Raji (cell line): ENCODE measurements around the gene RPL31.

Experiments used
- POLR2A ChIP-seq: IDR thresholded peaks from 2 replicates; pipeline ENCODE4 v1.6.1; 2011; ENCODE audit warnings: low read depth, low read length, control low read depth; ENCODE audit not compliant: insufficient read depth

RPL31 gene

DNA sequence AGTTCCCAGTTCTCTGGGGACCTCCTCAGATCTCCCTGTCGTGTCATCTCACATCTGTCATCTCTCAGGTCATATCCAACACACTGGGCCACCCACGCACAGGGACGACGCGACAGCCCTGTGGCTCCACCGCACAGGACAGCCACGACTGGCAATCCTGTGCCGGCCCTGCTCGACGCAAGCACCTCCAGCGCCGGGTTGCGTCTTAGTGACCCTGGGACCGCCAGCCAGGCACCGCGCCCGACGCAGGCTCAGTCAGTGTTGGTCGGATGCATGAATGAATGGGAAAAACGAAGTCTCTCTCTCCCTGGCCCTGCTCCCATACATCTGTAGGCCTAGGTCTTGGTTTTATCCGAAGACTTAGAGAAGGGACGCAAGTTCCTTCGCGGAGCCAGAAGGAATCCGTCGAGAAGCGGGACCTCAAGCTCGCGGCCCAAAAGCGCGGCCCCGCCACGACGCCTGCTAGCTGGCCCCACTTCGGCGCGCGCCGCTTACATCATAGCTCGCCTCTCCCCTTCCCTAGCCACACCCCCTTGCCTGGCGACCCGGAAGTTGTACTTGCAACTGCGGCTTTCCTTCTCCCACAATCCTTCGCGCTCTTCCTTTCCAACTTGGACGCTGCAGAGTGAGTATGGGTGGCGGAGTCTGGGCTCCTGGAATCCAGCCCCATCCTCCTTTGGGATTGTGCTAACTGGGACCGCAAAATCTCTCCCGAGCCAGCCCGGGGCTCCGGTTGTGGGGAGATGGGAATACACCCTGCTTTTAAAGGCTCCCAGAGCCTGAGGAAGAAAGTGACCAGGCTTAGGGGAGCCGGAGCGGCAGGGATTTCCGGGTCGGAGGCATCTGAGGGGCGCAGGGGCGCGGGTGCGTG, at the start of gene RPL31:
Gene RPL31 (plus strand): TSS at position 599 of the 871 bp plus-strand sequence. CDS start 413 bp downstream, outside the sequence.
- TF ChIP-seq POLR2A: peak; percentile 98

DNA sequence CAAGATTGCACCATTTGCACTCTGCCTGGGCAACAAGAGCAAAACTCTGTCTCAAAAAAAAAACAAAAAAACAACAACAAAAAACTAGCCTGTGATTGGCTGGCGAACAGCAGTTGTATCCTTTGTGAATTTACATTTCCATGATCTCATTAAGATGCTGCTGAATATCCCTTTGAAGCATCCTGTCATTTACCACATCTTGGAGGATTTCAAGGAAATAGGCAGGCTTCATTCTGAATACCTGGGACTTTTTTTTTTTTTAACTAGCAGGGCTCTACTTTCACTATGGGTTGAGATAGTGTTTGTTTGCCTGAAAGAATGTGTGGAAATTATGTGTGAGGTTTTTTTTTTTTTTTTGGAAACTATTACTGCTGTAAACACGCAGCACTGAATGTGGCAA, 49.6 kb upstream of the RPL31 start:
- no peak for TF ChIP-seq POLR2A

DNA sequence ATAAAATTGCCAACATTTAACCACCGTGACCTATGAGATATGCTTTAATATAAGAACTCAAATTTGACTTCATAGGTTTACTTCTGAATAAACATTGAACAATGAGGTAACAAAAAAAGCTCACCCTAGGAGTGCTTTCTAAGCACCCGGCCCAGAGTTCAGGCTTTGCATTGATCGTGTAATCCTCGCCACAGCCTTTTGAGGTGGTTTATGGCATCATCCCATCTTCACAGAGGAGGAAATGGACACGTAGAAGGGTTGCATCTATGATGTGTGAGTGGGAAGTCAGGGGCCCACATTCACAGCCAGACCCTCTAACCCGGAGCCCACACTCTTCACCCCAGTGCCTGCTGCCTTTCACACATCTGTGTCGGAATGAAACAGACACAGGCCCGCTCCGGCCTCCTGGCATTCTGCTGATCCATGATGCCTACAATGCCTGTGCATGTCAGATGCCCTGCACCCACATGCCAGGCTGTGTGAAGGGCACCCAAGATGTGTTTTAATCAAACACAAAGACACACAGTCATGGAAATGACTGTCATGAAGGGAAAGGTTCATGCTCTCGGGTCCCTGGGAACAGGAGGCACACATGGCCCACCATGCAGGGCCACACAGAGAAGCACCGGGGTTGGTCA, 48.6 kb upstream of the RPL31 start:
- no peak for TF ChIP-seq POLR2A

DNA sequence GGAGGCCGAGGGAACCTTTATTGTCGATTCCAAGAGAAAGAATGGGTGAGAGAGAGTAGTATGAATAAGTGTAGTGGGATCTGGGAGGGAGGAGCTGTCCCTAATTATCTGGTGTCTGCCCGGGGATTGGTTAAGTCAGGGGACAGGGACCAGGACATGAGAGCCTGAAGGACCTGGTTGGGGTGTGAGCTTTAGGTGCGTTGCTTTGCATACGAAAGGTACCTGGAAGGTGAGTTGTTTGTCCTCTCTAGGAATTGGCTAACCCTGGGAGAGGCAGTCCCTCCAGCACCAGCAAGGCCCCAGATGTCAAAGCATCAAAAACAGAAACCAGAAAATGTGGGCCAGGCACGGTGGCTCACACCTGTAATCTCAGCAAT, 48.1 kb upstream of the RPL31 start:
- no peak for TF ChIP-seq POLR2A

DNA sequence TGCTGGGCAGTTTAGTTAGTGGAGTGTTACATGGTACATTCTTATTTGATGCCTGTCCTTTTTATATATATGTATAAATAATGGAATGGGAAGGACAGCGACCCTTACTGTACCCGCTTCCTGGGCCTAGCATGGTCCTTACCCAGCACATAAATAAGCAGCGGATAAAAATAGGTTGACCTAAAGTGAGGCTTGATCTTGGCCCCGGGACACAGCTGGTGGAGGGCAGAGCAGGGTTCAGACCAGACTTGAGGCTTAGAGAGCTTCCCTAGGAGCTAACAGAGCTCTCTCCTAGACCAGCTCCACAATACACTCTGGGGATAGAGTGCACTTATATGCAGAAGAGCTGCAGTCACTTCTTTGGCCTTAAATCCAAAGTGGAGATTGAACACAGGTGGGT, 46.9 kb upstream of the RPL31 start:
- TF ChIP-seq POLR2A: no peak

DNA sequence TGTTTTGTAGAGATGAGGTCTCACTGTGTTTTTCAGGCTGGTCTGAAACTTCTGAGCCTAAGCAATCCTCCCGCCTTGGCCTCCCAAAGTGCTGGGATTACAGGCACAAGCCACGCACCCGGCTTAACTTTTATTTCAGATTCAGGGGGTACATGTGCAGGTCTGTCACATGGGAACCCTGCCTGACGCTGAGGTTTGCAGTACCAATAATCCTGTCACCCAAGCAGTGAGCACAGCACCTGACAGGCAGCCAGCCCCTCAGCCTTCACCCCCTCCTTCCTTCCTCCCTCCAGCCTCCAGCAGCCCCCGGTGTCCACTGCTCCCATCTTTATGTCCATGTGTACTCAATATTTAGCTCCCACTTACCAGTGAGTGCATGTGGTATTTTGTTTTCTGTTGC, 46.0 kb upstream of the RPL31 start:
- TF ChIP-seq POLR2A: no peak

DNA sequence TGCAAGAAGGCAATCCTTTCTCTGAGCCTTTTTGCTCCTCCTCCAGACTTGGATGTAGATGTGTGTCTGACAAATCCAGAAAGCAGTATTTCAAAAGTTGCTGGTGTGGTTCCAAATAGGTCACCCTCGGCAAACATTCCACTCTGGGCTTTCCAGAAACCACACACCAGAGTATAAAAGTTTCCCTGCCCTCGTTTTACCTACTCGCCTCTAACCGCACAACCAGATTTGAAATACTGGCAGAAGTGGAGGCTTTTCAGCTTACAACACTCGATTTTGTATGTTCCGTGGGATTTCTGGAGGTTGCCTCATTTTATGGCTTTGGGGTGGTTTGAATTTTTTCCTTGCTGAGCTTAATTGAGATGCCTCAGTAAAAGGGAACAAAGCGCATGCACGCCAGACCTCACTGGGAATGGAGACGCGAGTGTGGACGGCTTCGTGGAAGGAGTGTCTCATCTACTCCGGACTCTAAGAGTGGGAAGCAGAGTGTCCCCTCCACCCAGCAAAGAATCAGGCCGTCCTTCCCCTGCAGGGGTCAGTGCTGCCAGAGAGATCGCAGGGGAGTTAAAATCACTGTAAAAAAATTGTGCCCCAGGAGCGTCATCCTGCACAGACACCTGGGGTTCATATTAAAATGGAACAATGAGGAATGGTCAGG, 44.0 kb upstream of the RPL31 start:
- TF ChIP-seq POLR2A: no peak

DNA sequence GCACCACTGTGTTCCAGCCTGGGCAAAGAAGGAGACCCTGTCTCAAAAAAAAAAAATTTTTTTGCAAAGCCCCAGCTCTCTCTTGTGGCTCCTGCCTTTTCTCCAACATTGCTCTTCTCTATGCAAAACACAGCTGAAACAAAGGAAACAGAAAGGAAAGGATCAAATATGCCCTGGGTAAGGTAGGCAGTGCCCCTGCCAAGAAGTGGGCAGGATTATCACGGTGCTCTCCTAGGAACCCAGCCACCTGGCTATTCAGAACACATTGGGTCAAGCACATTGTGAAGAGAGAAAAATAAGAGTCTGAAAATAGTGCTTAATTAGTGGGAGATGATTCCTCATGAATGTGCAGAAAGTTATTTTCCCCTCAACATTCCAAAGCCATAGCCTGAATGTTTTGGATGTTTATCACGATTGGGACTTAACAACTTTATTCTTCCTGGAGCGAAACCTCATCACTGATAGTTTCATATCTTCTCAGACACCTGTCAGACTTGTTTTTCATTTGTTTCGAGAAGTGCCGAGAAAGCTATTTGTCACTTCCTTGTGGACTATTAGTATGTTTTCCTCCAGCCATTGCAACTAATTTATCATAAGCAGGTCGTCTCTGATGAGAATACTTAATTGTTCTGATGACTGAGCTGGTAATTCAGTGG, 42.7 kb upstream of the RPL31 start:
- TF ChIP-seq POLR2A: no peak

DNA sequence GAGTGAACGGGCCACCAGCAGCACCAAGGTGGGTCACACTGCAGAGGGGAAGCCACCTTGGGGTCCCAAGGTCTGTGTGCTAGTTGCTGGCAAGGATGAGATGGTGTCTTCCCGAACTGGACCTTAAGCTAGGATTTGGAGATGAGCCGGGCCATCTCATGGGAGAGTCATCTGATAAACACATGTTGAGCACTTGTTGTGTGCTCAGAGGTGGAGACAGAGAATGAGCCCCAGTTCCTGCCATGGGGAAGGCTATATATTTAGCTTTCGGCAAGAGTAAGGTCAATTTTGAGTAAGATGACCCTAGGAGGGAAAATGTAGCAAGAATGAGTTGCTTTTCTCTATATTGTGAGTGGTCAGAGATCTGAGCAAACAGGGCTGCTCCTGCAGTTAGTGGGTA, 41.4 kb upstream of the RPL31 start:
- TF ChIP-seq POLR2A: no peak

DNA sequence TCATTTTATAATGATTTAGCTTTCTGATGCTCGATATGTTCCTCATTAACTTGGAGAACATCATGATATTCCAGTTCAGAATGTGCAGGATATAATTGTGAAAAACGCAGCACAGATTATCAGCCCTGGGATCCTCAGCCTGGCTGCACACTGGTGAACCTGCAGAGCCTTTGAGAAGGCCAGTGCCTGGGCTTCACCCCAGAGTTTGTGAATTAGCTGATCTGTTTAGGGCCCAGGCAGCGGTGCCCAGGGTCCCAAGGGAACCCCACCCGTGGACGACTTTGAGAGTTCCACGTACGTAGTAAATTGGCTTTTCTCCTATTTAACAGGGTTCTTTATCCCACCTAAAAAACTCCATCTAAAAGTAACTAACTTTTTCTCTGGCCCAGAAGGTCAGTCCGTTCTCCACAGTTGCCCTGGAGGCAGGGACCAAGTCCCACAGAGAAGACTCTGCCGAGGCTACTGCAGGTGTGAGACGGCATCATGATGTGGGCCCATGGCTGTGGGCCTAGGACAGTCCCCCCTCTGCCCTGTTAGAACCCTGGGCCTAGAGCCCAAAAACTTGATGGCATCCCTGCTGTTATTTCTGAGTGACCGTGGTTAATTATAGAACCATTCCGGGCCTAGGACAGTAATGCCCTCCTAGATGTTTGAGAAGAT, 39.6 kb upstream of the RPL31 start:
- TF ChIP-seq POLR2A: no peak

DNA sequence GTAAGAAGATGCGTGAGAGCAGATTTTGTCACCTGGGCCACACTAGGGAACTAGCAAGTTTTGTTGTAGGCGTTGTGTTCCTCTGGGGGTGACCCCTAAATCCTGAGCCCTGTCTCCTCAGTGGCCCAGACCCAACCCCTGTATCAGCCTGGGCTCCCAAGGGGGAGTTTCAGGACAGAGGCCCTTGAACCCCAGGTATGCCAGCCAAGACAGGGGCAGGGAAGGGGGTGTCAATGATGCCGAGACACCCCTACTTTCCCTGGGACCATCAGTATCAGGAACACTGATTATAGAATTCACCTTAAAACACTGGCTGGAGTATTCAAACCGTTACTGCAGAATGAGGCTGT, 39.1 kb upstream of the RPL31 start:
- TF ChIP-seq POLR2A: no peak

DNA sequence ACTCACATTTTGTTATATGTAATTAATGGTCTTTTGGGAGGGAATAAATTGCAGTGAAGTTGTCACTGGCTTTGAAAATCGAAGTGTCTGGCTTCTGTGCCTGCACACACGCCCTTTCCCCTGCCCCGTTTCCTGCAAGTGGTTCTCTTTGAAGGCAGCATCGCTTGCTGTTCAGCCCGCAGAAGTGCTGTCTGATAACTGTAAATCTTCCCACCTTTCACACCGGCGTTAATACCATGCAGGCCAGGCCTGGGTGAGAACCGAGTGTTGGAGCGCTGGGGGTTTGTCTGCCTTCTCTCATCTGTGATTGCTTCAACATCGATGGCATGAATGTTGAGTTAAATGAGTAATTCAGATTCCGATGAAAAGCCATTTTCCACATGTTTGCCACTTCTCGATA, 37.9 kb upstream of the RPL31 start:
- TF ChIP-seq POLR2A: no peak

DNA sequence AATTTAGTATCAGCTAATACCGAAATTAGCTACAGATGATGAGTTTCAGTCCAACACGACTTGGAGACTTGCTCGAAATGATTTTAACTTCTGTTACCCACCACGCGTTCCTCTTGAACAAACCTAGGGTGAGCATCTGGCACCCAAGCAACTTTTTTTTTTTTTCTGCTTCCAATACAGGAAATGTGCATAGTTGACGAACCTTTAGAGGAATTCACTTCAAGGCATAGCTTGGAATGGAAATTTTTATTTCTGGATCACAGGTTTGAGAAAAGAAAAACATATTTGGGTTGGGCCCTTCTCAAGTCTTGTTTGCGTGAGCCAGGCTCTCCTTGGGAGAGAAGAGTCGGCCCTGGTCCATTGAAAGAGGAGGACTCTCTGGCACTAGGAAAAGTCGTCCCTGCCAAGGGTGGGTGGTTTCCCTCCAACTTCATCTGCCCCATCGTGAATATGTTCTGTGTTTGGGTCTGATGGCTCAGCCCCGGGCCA, 37.4 kb upstream of the RPL31 start:
- TF ChIP-seq POLR2A: no peak

DNA sequence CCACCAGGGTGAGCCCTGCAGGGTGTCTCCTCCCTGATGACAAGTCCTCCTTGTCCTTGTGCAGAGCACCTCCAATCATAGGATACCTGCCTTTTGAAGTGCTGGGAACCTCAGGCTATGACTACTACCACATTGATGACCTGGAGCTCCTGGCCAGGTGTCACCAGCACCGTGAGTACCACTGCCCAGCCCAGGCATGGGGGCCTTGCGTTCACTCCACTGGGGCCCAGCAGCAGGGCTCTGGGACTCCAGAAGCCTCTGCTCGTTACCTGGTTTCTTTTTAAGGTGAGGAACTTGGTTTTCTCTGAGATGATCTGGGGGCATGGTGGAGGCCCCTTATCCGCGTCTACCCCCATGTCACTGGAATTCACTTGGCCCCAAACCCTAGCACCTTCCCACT, 36.5 kb upstream of the RPL31 start:
- TF ChIP-seq POLR2A: no peak

DNA sequence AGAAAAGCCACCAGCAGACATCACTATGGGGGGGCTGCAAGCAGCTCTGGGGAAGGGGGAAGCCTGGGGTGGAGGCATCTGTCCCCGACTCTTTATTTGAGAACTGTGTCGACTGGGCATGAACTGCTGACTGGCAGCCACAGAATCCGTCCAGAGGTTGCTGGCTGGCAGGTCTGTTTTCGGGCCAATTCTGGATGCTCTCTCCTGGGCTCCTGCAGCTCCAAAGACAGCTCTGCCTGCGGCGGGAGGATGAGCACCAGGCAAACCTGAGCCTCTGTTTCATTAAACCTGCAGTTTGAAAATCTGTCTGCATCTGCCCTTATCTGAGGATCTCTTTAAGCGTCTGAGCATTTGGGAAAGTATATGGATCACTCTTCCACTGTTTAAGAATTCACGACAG, 34.4 kb upstream of the RPL31 start:
- TF ChIP-seq POLR2A: no peak
